ENCODE results near the gene MAF.

The MAF gene

GRCh38 chr16:79589601-79590102 lies 10.9 kb downstream of the MAF start:
- DNase-seq (ENCODE audit: low spot score) = no peak

GRCh38 chr16:79587897-79588296 lies 12.6 kb downstream of the MAF start:
- DNase-seq (ENCODE audit: low spot score) = no peak

- DNase-seq (ENCODE audit: low spot score) = no peak
Observed at GRCh38 chr16:79587296-79587695, 13.2 kb downstream of the MAF start.

GRCh38 chr16:79582789-79583188 lies 17.7 kb downstream of the MAF start:
- DNase-seq (ENCODE audit: low spot score) = no peak

- DNase-seq (ENCODE audit: low spot score) = no peak
Observed at GRCh38 chr16:79580453-79581191, 19.9 kb downstream of the MAF start.

- no peak for DNase-seq (ENCODE audit: low spot score)
Observed at GRCh38 chr16:79576602-79577001, 23.9 kb downstream of the MAF start.

- DNase-seq (ENCODE audit: low spot score) = no peak
Observed at GRCh38 chr16:79573884-79574283, 26.7 kb downstream of the MAF start.

GRCh38 chr16:79573071-79573470 lies 27.5 kb downstream of the MAF start:
- no peak for DNase-seq (ENCODE audit: low spot score)

GRCh38 chr16:79571903-79572535 lies 28.5 kb downstream of the MAF start:
- DNase-seq (ENCODE audit: low spot score) = no peak

GRCh38 chr16:79571065-79571902 lies 29.3 kb downstream of the MAF start:
- no peak for DNase-seq (ENCODE audit: low spot score)

GRCh38 chr16:79564671-79565107 lies 35.8 kb downstream of the MAF start:
- no peak for DNase-seq (ENCODE audit: low spot score)

GRCh38 chr16:79563921-79564320 lies 36.6 kb downstream of the MAF start:
- no peak for DNase-seq (ENCODE audit: low spot score)

GRCh38 chr16:79562166-79562823 lies 38.2 kb downstream of the MAF start:
- DNase-seq (ENCODE audit: low spot score) = peak; percentile 66

GRCh38 chr16:79561729-79562128 lies 38.8 kb downstream of the MAF start:
- DNase-seq (ENCODE audit: low spot score) = no peak

- DNase-seq (ENCODE audit: low spot score) = no peak
Observed at GRCh38 chr16:79560923-79561322, 39.6 kb downstream of the MAF start.

- DNase-seq (ENCODE audit: low spot score) = no peak
Observed at GRCh38 chr16:79560318-79560717, 40.2 kb downstream of the MAF start.

- no peak for DNase-seq (ENCODE audit: low spot score)
Observed at GRCh38 chr16:79559532-79559931, 41.0 kb downstream of the MAF start.

GRCh38 chr16:79557421-79557820 lies 43.1 kb downstream of the MAF start:
- no peak for DNase-seq (ENCODE audit: low spot score)

- DNase-seq (ENCODE audit: low spot score) = no peak
Observed at GRCh38 chr16:79554912-79555311, 45.6 kb downstream of the MAF start.

- DNase-seq (ENCODE audit: low spot score) = no peak
Observed at GRCh38 chr16:79550373-79550772, 50.2 kb downstream of the MAF start.

GRCh38 chr16:79547085-79547484 lies 53.5 kb downstream of the MAF start:
- no peak for DNase-seq (ENCODE audit: low spot score)
